ENCODE data around the gene KCNS1. TPM values are rescaled to one million over a fixed set of nuclear protein-coding genes. Genes with fewer than 3 reads are reported as not detected.

Gene KCNS1
- total RNA-seq, 1 experiment from 2014 or later = 1.2 TPM

- Mint-ChIP-seq H3K4me3 (no peak overlapping the region), H3K27me3 (ENCODE audit: low read depth) (peaks cover 14% of the 10 kb centered on the region; the same call in 1 of the 2 replicates), H3K4me1 (peaks cover 8% of the 10 kb centered on the region; the same call in 1 of the 2 replicates), H3K9me3 (no peaks in the 10 kb centered on the region), H3K27ac (no peak overlapping the region), H3K36me3 (no peaks in the 10 kb centered on the region)
- no peak for TF ChIP-seq GABPB1 (CRISPR knock-in tag; IDR thresholded peaks at IDR 0.05)
- ChIA-PET POLR2A (no interaction called here), CTCF (interaction anchor here (0.9 to 2.0 kb wide), 5 partner anchors 21 to 194 kb away, joined by 3 to 12 read pairs (median 4); no protein-coding TSS in a partner anchor)
- DNase-seq (ENCODE audit: low spot score) = no peak
- ATAC-seq = peak; percentile 44; the same call in 1 of the 2 replicates
Observed at GRCh38 chr20:45117581-45117980, 16.7 kb upstream of the KCNS1 start.

GRCh38 chr20:45115829-45116228, 14.9 kb upstream of the KCNS1 start:
- no peaks in the 10 kb centered on the region for H3K9me3 Mint-ChIP-seq
- DNase-seq (ENCODE audit: low spot score) = no peak
- no peak for ATAC-seq
- TF ChIP-seq NR1H2 (CRISPR knock-in tag; IDR thresholded peaks at IDR 0.05) (no peak), ERG (CRISPR knock-in tag; IDR thresholded peaks at IDR 0.05) (no peak), ZNF671 (CRISPR knock-in tag; IDR thresholded peaks at IDR 0.05) (no peak), TEAD1 (CRISPR knock-in tag; IDR thresholded peaks at IDR 0.05) (no peak), ATF6 (CRISPR knock-in tag; IDR thresholded peaks at IDR 0.05) (no peak), PRRX2 (CRISPR knock-in tag; IDR thresholded peaks at IDR 0.05) (no peak), ZMAT4 (CRISPR knock-in tag; IDR thresholded peaks at IDR 0.05) (no peak), ZBTB43 (CRISPR knock-in tag; IDR thresholded peaks at IDR 0.05) (no peak), MAX (CRISPR knock-in tag; IDR thresholded peaks at IDR 0.05) (no peak), TP53 (CRISPR knock-in tag; IDR thresholded peaks at IDR 0.05) (no peak), JAZF1 (CRISPR knock-in tag; IDR thresholded peaks at IDR 0.05) (no peak), SOX15 (CRISPR knock-in tag; IDR thresholded peaks at IDR 0.05) (no peak), AR (CRISPR knock-in tag; IDR thresholded peaks at IDR 0.05) (no peak), PREB (CRISPR knock-in tag; IDR thresholded peaks at IDR 0.05; ENCODE audit: borderline replicate concordance) (no peak), ATF2 (CRISPR knock-in tag; IDR thresholded peaks at IDR 0.05; ENCODE audit: borderline replicate concordance, low read depth) (no peak), FOXP4 (CRISPR knock-in tag; IDR thresholded peaks at IDR 0.05) (no peak), CREB1 (CRISPR knock-in tag; IDR thresholded peaks at IDR 0.05) (no peak), FOXP1 (CRISPR knock-in tag; IDR thresholded peaks at IDR 0.05; ENCODE audit: borderline replicate concordance) (no peak), SMAD4 (CRISPR knock-in tag; IDR thresholded peaks at IDR 0.05) (no peak), E2F5 (CRISPR knock-in tag; IDR thresholded peaks at IDR 0.05) (no peak)
- H3K4me3 Mint-ChIP-seq = no peak overlapping the region
- peaks cover 9% of the 10 kb centered on the region; the same call in 1 of the 2 replicates for H3K27me3 Mint-ChIP-seq (ENCODE audit: low read depth)
- H3K4me1 Mint-ChIP-seq = peaks cover 8% of the 10 kb centered on the region; the same call in 1 of the 2 replicates
- CTCF ChIA-PET = interaction anchor here (0.6 to 7.9 kb wide), 7 partner anchors 18 to 231 kb away, joined by 3 to 165 read pairs (median 7); partner anchors contain the start of gene KCNS1
- POLR2A ChIA-PET = no interaction called here
- no peak overlapping the region for H3K27ac Mint-ChIP-seq
- H3K36me3 Mint-ChIP-seq = no peaks in the 10 kb centered on the region

All from WTC11 (cell line).